Esophagus (tissue), 2 donors: ENCODE results near the gene CCDC85B. TPM values are rescaled to one million over a fixed set of nuclear protein-coding genes. Genes with fewer than 3 reads are reported as not detected.
A peak's percentile ranks its signal among the peaks of the same experiment; 100 is the strongest.

Source experiments
- H3K27ac ChIP-seq, 2 donors: one replicate each; pipeline ENCODE4 v1.5.1; 2013; ENCODE audit warnings: low read depth in 2 of 2, mild to moderate bottlenecking in 2 of 2, inconsistent platforms in 1 of 2, low read length in 1 of 2, moderate library complexity in 1 of 2
- H3K27me3 ChIP-seq, 2 donors: one replicate each; pipeline ENCODE4 v1.6.1; 2013; ENCODE audit warnings: low read length in 2 of 2, control low read depth in 1 of 2, mild to moderate bottlenecking in 1 of 2; ENCODE audit not compliant: insufficient read depth in 2 of 2, control insufficient read depth in 1 of 2
- H3K36me3 ChIP-seq, 2 donors: one replicate each; pipeline ENCODE4 v1.6.1; 2013; ENCODE audit warnings: low read length in 1 of 2; ENCODE audit not compliant: control insufficient read depth in 2 of 2, insufficient read depth in 2 of 2
- H3K4me1 ChIP-seq, 2 donors: one replicate each; pipeline ENCODE4 v1.6.1; 2013; ENCODE audit warnings: low read length in 1 of 2; ENCODE audit not compliant: control insufficient read depth in 2 of 2, insufficient read depth in 2 of 2
- H3K4me3 ChIP-seq, 2 donors: one replicate each; pipeline ENCODE4 v1.5.1; 2013; ENCODE audit warnings: low read length in 2 of 2, mild to moderate bottlenecking in 2 of 2, low read depth in 1 of 2, moderate library complexity in 1 of 2
- H3K9me3 ChIP-seq, 2 donors: one replicate each; pipeline ENCODE4 v1.6.1; 2013; ENCODE audit warnings: mild to moderate bottlenecking in 2 of 2, low read depth in 1 of 2, low read length in 1 of 2, moderate library complexity in 1 of 2; ENCODE audit not compliant: control insufficient read depth in 2 of 2, insufficient read depth in 1 of 2
- WGBS, 2 donors: extraction: QIAGEN DNeasy Blood & Tissue Kit; methylation state at CpG; one replicate each; pipeline ENCODE4 v1.1.7; 2013; 5-methylcytosine and 5-hydroxymethylcytosine counted together
- polyA plus RNA-seq, 2 donors: library from polyadenylated mRNA; stranded (reverse); fragments of 200-250 nt; gene quantifications; one replicate each; pipeline ENCODE4 v1.2.3, GENCODE V29; 2013
- donor health status: healthy with polysubstance abuse.
- donor health status: Bipolar disorder and iron deficiency.

Gene CCDC85B
- polyA plus RNA-seq, 2 donors, result 13.5 to 22.7 TPM

- peaks cover 7 to 15% of the 10 kb centered on the region in 2 donors for H3K4me1 ChIP-seq
- 86 to 88% methylated on average over 5 of the region's 5 CpGs for WGBS, 2 donors
- H3K27ac ChIP-seq, result no peak overlapping the region
- H3K9me3 ChIP-seq, result no peaks in the 10 kb centered on the region
- no peak overlapping the region for H3K4me3 ChIP-seq
- no peaks in the 10 kb centered on the region for H3K36me3 ChIP-seq
- H3K27me3 ChIP-seq, result no peaks in the 10 kb centered on the region
Observed at GRCh38 chr11:65895482-65895981, 5.1 kb downstream of the CCDC85B start.

- H3K36me3 ChIP-seq, result no peaks in the 10 kb centered on the region
- 87 to 91% methylated on average over 14 of the region's 14 CpGs for WGBS, 2 donors
- no peaks in the 10 kb centered on the region for H3K9me3 ChIP-seq
- no peak overlapping the region for H3K27ac ChIP-seq
- H3K4me1 ChIP-seq, result peaks cover 7 to 13% of the 10 kb centered on the region in 2 donors
- no peaks in the 10 kb centered on the region for H3K27me3 ChIP-seq
- H3K4me3 ChIP-seq, result no peak overlapping the region
Observed at GRCh38 chr11:65896034-65896999, 5.8 kb downstream of the CCDC85B start.

- 72 to 81% methylated on average over 4 of the region's 4 CpGs for WGBS, 2 donors
- Histone ChIP-seq H3K27ac (no peak overlapping the region), H3K4me1 (peaks cover 2 to 8% of the 10 kb centered on the region in 2 donors), H3K4me3 (no peak overlapping the region), H3K9me3 (no peaks in the 10 kb centered on the region), H3K27me3 (no peaks in the 10 kb centered on the region), H3K36me3 (no peaks in the 10 kb centered on the region)
Observed at GRCh38 chr11:65897020-65897471, 6.6 kb downstream of the CCDC85B start.

- Histone ChIP-seq H3K9me3 (no peaks in the 10 kb centered on the region), H3K4me1 (peaks cover 2 to 10% of the 10 kb centered on the region in 2 donors), H3K4me3 (peak overlapping the region; percentile 59 to 69), H3K36me3 (no peaks in the 10 kb centered on the region), H3K27me3 (no peaks in the 10 kb centered on the region), H3K27ac (peak overlapping the region; percentile 40 to 96)
- WGBS, 2 donors, result 23 to 30% methylated on average over 21 to 28 of the region's 28 CpGs
Observed at GRCh38 chr11:65898656-65899355, 8.3 kb downstream of the CCDC85B start.

GRCh38 chr11:65899356-65900124 lies 9.1 kb downstream of the CCDC85B start:
- H3K4me3 ChIP-seq, result peak overlapping the region; percentile 59 to 69
- H3K27me3 ChIP-seq, result no peaks in the 10 kb centered on the region
- H3K27ac ChIP-seq, result peak overlapping the region; percentile 89 to 96
- no peaks in the 10 kb centered on the region for H3K9me3 ChIP-seq
- peaks cover 0 to 10% of the 10 kb centered on the region in 2 donors for H3K4me1 ChIP-seq
- 1 to 2% methylated on average over 57 to 78 of the region's 78 CpGs for WGBS, 2 donors
- no peaks in the 10 kb centered on the region for H3K36me3 ChIP-seq

GRCh38 chr11:65900125-65900898 lies 9.8 kb downstream of the CCDC85B start, which contains the start of gene FOSL1:
FOSL1 (minus strand) TSS chr11:65900388; CDS start chr11:65900339, 49 bp downstream.
- H3K27ac ChIP-seq, result peak within 1 kb of the TSS; percentile 89 to 96
- H3K4me3 ChIP-seq, result peak within 1 kb of the TSS; percentile 59 to 69
- WGBS, 2 donors, result 2% methylated on average over 69 to 80 of the region's 80 CpGs
- no peaks in the 10 kb centered on the region for H3K27me3 ChIP-seq
- peaks cover 0 to 10% of the 10 kb centered on the region in 2 donors for H3K4me1 ChIP-seq
- no peaks in the 10 kb centered on the region for H3K36me3 ChIP-seq
- H3K9me3 ChIP-seq, result no peaks in the 10 kb centered on the region

- 72 to 76% methylated on average over 11 of the region's 11 CpGs for WGBS, 2 donors
- Histone ChIP-seq H3K27me3 (no peaks in the 10 kb centered on the region), H3K4me3 (peak overlapping the region in 1 of 2 donors; percentile 69), H3K27ac (peak overlapping the region; percentile 89 to 96), H3K36me3 (no peaks in the 10 kb centered on the region), H3K9me3 (no peaks in the 10 kb centered on the region), H3K4me1 (peaks cover 0 to 10% of the 10 kb centered on the region in 2 donors)
Observed at GRCh38 chr11:65900899-65901180, 10.4 kb downstream of the CCDC85B start.

GRCh38 chr11:65903068-65903481 lies 12.6 kb downstream of the CCDC85B start:
- Histone ChIP-seq H3K36me3 (no peaks in the 10 kb centered on the region), H3K27ac (peak overlapping the region in 1 of 2 donors; percentile 40), H3K9me3 (no peaks in the 10 kb centered on the region), H3K27me3 (no peaks in the 10 kb centered on the region), H3K4me3 (no peak overlapping the region), H3K4me1 (peaks cover 0 to 10% of the 10 kb centered on the region in 2 donors)
- 27 to 35% methylated on average over 5 of the region's 5 CpGs for WGBS, 2 donors
